ENCODE results near the gene CFAP97D2. TPM values are rescaled to one million over a fixed set of nuclear protein-coding genes. Genes with fewer than 3 reads are reported as not detected.
"Not testable (repeated sequence)": the region's sequence is repeated elsewhere in the genome, so short reads cannot be mapped to it uniquely, and the experiment has no call there.

CFAP97D2 gene
- polyA plus RNA-seq, 4 donors = 10.1 TPM; not detected in 3

- DNase-seq (ENCODE audit: low read depth in 4 of 4, low spot score in 3 of 4) = no peak
Observed at GRCh38 chr13:114142640-114143490, 36.2 kb upstream of the CFAP97D2 start.

GRCh38 chr13:114143806-114144605 is 35.1 kb upstream of the CFAP97D2 start:
- DNase-seq (ENCODE audit: low read depth in 4 of 4, low spot score in 3 of 4) = no peak

GRCh38 chr13:114144606-114145244 is 34.3 kb upstream of the CFAP97D2 start:
- no peak for DNase-seq (ENCODE audit: low read depth in 4 of 4, low spot score in 3 of 4)

- DNase-seq (ENCODE audit: low read depth in 4 of 4, low spot score in 3 of 4) = no peak
Observed at GRCh38 chr13:114145256-114145655, 33.8 kb upstream of the CFAP97D2 start.

- no peak for DNase-seq (ENCODE audit: low read depth in 4 of 4, low spot score in 3 of 4)
Observed at GRCh38 chr13:114145722-114146121, 33.3 kb upstream of the CFAP97D2 start.

GRCh38 chr13:114146173-114146572 is 32.9 kb upstream of the CFAP97D2 start:
- DNase-seq (ENCODE audit: low read depth in 4 of 4, low spot score in 3 of 4) = no peak

- DNase-seq (ENCODE audit: low read depth in 4 of 4, low spot score in 3 of 4) = no peak
Observed at GRCh38 chr13:114146629-114147028, 32.4 kb upstream of the CFAP97D2 start.

- DNase-seq (ENCODE audit: low read depth in 4 of 4, low spot score in 3 of 4) = no peak
Observed at GRCh38 chr13:114147803-114148520, 31.1 kb upstream of the CFAP97D2 start.

- DNase-seq (ENCODE audit: low read depth in 4 of 4, low spot score in 3 of 4) = no peak
Observed at GRCh38 chr13:114148521-114148855, 30.6 kb upstream of the CFAP97D2 start.

- DNase-seq (ENCODE audit: low read depth in 4 of 4, low spot score in 3 of 4) = not testable (repeated sequence)
Observed at GRCh38 chr13:114148886-114149285, 30.2 kb upstream of the CFAP97D2 start.

- no peak for DNase-seq (ENCODE audit: low read depth in 4 of 4, low spot score in 3 of 4)
Observed at GRCh38 chr13:114149774-114150740, 29.0 kb upstream of the CFAP97D2 start.

GRCh38 chr13:114151031-114151430 is 28.0 kb upstream of the CFAP97D2 start:
- DNase-seq (ENCODE audit: low read depth in 4 of 4, low spot score in 3 of 4) = no peak

GRCh38 chr13:114151565-114152284 is 27.3 kb upstream of the CFAP97D2 start:
- DNase-seq (ENCODE audit: low read depth in 4 of 4, low spot score in 3 of 4) = no peak

GRCh38 chr13:114152285-114152645 is 26.8 kb upstream of the CFAP97D2 start:
- DNase-seq (ENCODE audit: low read depth in 4 of 4, low spot score in 3 of 4) = no peak

- DNase-seq (ENCODE audit: low read depth in 4 of 4, low spot score in 3 of 4) = no peak
Observed at GRCh38 chr13:114152831-114153371, 26.2 kb upstream of the CFAP97D2 start.

GRCh38 chr13:114153485-114154080 is 25.5 kb upstream of the CFAP97D2 start:
- no peak for DNase-seq (ENCODE audit: low read depth in 4 of 4, low spot score in 3 of 4)

- DNase-seq (ENCODE audit: low read depth in 4 of 4, low spot score in 3 of 4) = no peak
Observed at GRCh38 chr13:114154476-114154875, 24.6 kb upstream of the CFAP97D2 start.

- DNase-seq (ENCODE audit: low read depth in 4 of 4, low spot score in 3 of 4) = no peak
Observed at GRCh38 chr13:114155320-114155719, 23.7 kb upstream of the CFAP97D2 start.
